Fibroblast of lung (primary cell): Measurements from ENCODE around the gene LRRFIP1.

Experiments
- CTCF ChIP-seq, 2 donors: IDR thresholded peaks in 1 of 2; conservative IDR thresholded peaks in 1 of 2; 1 replicate in 1 of 2; 2 replicates in 1 of 2; pipeline ENCODE4 v1.5.1; 2011 to 2012; ENCODE audit warnings: low read length in 2 of 2, control low read depth in 1 of 2, inconsistent platforms in 1 of 2, low read depth in 1 of 2, mild to moderate bottlenecking in 1 of 2
- EZH2 ChIP-seq: IDR thresholded peaks from 2 replicates; pipeline ENCODE4 v1.5.1; 2012; ENCODE audit warnings: low read length, control low read depth, mild to moderate bottlenecking; ENCODE audit errors: missing control alignments

- no peak for TF ChIP-seq CTCF (conservative IDR thresholded peaks at IDR 0.05 in 1 of 2, IDR thresholded peaks at IDR 0.05 in 1 of 2; ENCODE audit: low read depth in 1 of 2, low read length in 2 of 2)
- no peak for TF ChIP-seq EZH2
Measured at GRCh38 chr2:237734905-237735623, 107.7 kb downstream of the LRRFIP1 start.
